A673 (cell line): Measurements from ENCODE around the gene NIBAN1.

Experiments
- EZH2 ChIP-seq: fragments of 200-600 bp; sonication (generic); IDR thresholded peaks from 2 replicates; pipeline ENCODE4 v1.6.1; 2017; ENCODE audit warnings: borderline replicate concordance, low read depth, mild to moderate bottlenecking, mixed read lengths, antibody characterized with exemption, low read length; ENCODE audit not compliant: poor library complexity, severe bottlenecking
- TF ChIP-seq, protein P1 (sequence below): fragments of 300-800, 200-600 bp; sonication (generic); conservative IDR thresholded peaks from 2 replicates; pipeline ENCODE4 v1.5.1; 2017; ENCODE audit warnings: low read depth, mild to moderate bottlenecking, antibody characterized with exemption, low read length, moderate library complexity, mixed read lengths

DNA sequence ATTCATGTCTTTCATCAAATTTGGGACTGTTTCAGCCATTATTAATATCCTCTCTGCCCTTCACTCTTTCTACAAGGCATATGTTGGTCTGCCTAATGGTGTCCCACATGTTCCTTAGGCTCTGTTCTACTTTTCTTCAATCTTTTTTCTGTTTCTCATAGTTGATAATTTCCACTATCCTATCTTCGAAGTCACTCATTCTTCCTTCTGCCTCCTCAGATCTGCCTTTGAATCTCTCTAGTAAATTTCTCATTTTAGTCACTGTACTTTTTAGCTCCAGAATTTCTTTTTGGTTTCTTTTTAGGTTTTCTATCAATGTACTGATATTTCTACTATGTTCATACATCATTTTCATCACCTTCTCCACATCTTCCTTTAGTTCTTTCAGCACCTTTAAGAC lies 20.0 kb upstream of the NIBAN1 start:
- TF ChIP-seq, protein P1, sequence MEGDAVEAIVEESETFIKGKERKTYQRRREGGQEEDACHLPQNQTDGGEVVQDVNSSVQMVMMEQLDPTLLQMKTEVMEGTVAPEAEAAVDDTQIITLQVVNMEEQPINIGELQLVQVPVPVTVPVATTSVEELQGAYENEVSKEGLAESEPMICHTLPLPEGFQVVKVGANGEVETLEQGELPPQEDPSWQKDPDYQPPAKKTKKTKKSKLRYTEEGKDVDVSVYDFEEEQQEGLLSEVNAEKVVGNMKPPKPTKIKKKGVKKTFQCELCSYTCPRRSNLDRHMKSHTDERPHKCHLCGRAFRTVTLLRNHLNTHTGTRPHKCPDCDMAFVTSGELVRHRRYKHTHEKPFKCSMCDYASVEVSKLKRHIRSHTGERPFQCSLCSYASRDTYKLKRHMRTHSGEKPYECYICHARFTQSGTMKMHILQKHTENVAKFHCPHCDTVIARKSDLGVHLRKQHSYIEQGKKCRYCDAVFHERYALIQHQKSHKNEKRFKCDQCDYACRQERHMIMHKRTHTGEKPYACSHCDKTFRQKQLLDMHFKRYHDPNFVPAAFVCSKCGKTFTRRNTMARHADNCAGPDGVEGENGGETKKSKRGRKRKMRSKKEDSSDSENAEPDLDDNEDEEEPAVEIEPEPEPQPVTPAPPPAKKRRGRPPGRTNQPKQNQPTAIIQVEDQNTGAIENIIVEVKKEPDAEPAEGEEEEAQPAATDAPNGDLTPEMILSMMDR: no peak
- TF ChIP-seq EZH2: no peak
